Neural crest cell (in vitro differentiated cells): ENCODE data around the gene CDC20. TPM values are rescaled to one million over a fixed set of nuclear protein-coding genes. Genes with fewer than 3 reads are reported as not detected.

Experiments
- DNase-seq: peaks from one replicate; pipeline ENCODE4 v3.0.0; 2021; ENCODE audit warnings: low read depth, mixed read lengths, low spot score
- H3K27ac Mint-ChIP-seq: one replicate; pipeline ENCODE4 v1.8.0; 2021; ENCODE audit warnings: mild to moderate bottlenecking, mixed read lengths; ENCODE audit not compliant: unreplicated experiment
- H3K27me3 Mint-ChIP-seq: 2 replicates; pipeline ENCODE4 v1.8.0; 2021; ENCODE audit warnings: low read depth, mild to moderate bottlenecking, mixed read lengths
- H3K36me3 Mint-ChIP-seq: 2 replicates; pipeline ENCODE4 v1.8.0; 2021; ENCODE audit warnings: low read depth, mild to moderate bottlenecking, mixed read lengths
- H3K4me1 Mint-ChIP-seq: 2 replicates; pipeline ENCODE4 v1.8.0; 2021; ENCODE audit warnings: mixed read lengths
- H3K4me3 Mint-ChIP-seq: one replicate; pipeline ENCODE4 v1.8.0; 2021; ENCODE audit warnings: mild to moderate bottlenecking, mixed read lengths
- H3K9me3 Mint-ChIP-seq: 2 replicates; pipeline ENCODE4 v1.8.0; 2021; ENCODE audit warnings: mixed read lengths
- CTCF ChIP-seq: fragments of 200-600 bp; sonication (generic); conservative IDR thresholded peaks from 2 replicates; pipeline ENCODE4 v1.5.0; 2021; ENCODE audit warnings: antibody characterized with exemption, mild to moderate bottlenecking
- total RNA-seq: library from RNA; stranded (reverse); gene quantifications from 2 replicates; pipeline ENCODE4 v1.2.1, GENCODE V29; 2021

CDC20 gene
- total RNA-seq, 1 donor from 2014 or later = 196 TPM

GRCh38 chr1:43359696-43360095 lies 915 bp downstream of the CDC20 start:
- Mint-ChIP-seq H3K9me3 (peaks cover 3% of the 10 kb centered on the region), H3K27ac (peak overlapping the region; percentile 24), H3K4me1 (peaks cover 60% of the 10 kb centered on the region), H3K36me3 (peaks cover 30% of the 10 kb centered on the region), H3K27me3 (no peaks in the 10 kb centered on the region), H3K4me3 (peak overlapping the region; percentile 98)
- TF ChIP-seq CTCF = no peak
- no peak for DNase-seq

- Mint-ChIP-seq H3K36me3 (peaks cover 36% of the 10 kb centered on the region), H3K27me3 (no peaks in the 10 kb centered on the region), H3K4me1 (peaks cover 67% of the 10 kb centered on the region), H3K27ac (no peak overlapping the region), H3K9me3 (peaks cover 3% of the 10 kb centered on the region), H3K4me3 (peak overlapping the region; percentile 98)
- DNase-seq = no peak
- no peak for TF ChIP-seq CTCF
Observed at GRCh38 chr1:43360616-43361015, 1.8 kb downstream of the CDC20 start.

- Mint-ChIP-seq H3K4me1 (peaks cover 64% of the 10 kb centered on the region), H3K27me3 (no peaks in the 10 kb centered on the region), H3K36me3 (peaks cover 36% of the 10 kb centered on the region), H3K9me3 (no peaks in the 10 kb centered on the region), H3K27ac (no peak overlapping the region), H3K4me3 (peak overlapping the region; percentile 82)
- TF ChIP-seq CTCF = no peak
- DNase-seq = no peak
Observed at GRCh38 chr1:43363283-43363934, 4.6 kb downstream of the CDC20 start.

- no peak for TF ChIP-seq CTCF
- Mint-ChIP-seq H3K4me1 (peaks cover 65% of the 10 kb centered on the region), H3K27me3 (no peaks in the 10 kb centered on the region), H3K9me3 (no peaks in the 10 kb centered on the region), H3K36me3 (peaks cover 34% of the 10 kb centered on the region), H3K4me3 (peak overlapping the region; percentile 82), H3K27ac (no peak overlapping the region)
- DNase-seq = no peak
Observed at GRCh38 chr1:43363935-43364525, 5.2 kb downstream of the CDC20 start.

- no peak for TF ChIP-seq CTCF
- Mint-ChIP-seq H3K27ac (no peak overlapping the region), H3K9me3 (no peaks in the 10 kb centered on the region), H3K27me3 (no peaks in the 10 kb centered on the region), H3K4me3 (peak overlapping the region; percentile 82), H3K36me3 (peaks cover 27% of the 10 kb centered on the region), H3K4me1 (peaks cover 51% of the 10 kb centered on the region)
- DNase-seq = no peak
Observed at GRCh38 chr1:43365678-43366077, 6.9 kb downstream of the CDC20 start.
